A673 (cell line): ENCODE data around the gene TSPAN14. TPM values are rescaled to one million over a fixed set of nuclear protein-coding genes. Genes with fewer than 3 reads are reported as not detected.

Experiments used
- BruUV-seq: library from RNA; stranded (reverse); fragments of 400-500 nt; replicated peaks from 2 replicates; lab custom pipeline; 2021; lab: Mats Ljungman, UMichigan
- CTCF ChIA-PET: fragments of 300-600 bp; sonication (Branson Sonifier 250); formaldehyde crosslinking; loops from one replicate; lab custom pipeline; 2022; ENCODE audit warnings: antibody characterized with exemption; lab: Charles Lee
- POLR2A ChIA-PET: fragments of 300-600 bp; sonication (Branson Sonifier 250); formaldehyde crosslinking; loops from one replicate; lab custom pipeline; 2022; ENCODE audit warnings: antibody characterized with exemption; ENCODE audit not compliant: low non-redundant PET; lab: Charles Lee
- DNase-seq: peaks from one replicate; pipeline ENCODE4 v3.0.0-alpha.2; 2015; ENCODE audit warnings: low spot score
- H3K27ac ChIP-seq: fragments of 200-600 bp; sonication (generic); 2 replicates; pipeline ENCODE4 v1.5.1; 2016; ENCODE audit warnings: mixed run types, low read depth, mild to moderate bottlenecking, mixed read lengths, antibody characterized with exemption, low read length; ENCODE audit not compliant: poor library complexity, severe bottlenecking
- H3K27me3 ChIP-seq: fragments of 200-600 bp; sonication (generic); replicated peaks from 2 replicates; pipeline ENCODE4 v1.6.1; 2017; ENCODE audit warnings: mixed run types, low read depth, mild to moderate bottlenecking, mixed read lengths, antibody characterized with exemption, low read length; ENCODE audit not compliant: insufficient read depth, poor library complexity
- H3K36me3 ChIP-seq: fragments of 200-600 bp; sonication (generic); 2 replicates; pipeline ENCODE4 v1.6.1; 2016; ENCODE audit warnings: mixed run types, mild to moderate bottlenecking, mixed read lengths, antibody characterized with exemption, low read length; ENCODE audit not compliant: insufficient read depth, poor library complexity, severe bottlenecking
- H3K4me1 ChIP-seq: fragments of 200-600 bp; sonication (generic); 2 replicates; pipeline ENCODE4 v1.6.1; 2017; ENCODE audit warnings: mixed run types, mild to moderate bottlenecking, mixed read lengths, antibody characterized with exemption, low read length; ENCODE audit not compliant: insufficient read depth, poor library complexity, severe bottlenecking
- H3K4me3 ChIP-seq: fragments of 200-600 bp; sonication (generic); 2 replicates; pipeline ENCODE4 v1.5.1; 2016; ENCODE audit warnings: low read depth, mixed run types, mild to moderate bottlenecking, mixed read lengths, low read length; ENCODE audit not compliant: poor library complexity, severe bottlenecking
- H3K9me3 ChIP-seq: fragments of 200-600 bp; sonication (generic); 2 replicates; pipeline ENCODE4 v1.6.1; 2016; ENCODE audit warnings: mixed run types, low read depth, mild to moderate bottlenecking, mixed read lengths, antibody characterized with exemption, low read length; ENCODE audit not compliant: poor library complexity, severe bottlenecking
- EZH2 ChIP-seq: fragments of 200-600 bp; sonication (generic); IDR thresholded peaks from 2 replicates; pipeline ENCODE4 v1.6.1; 2017; ENCODE audit warnings: borderline replicate concordance, low read depth, mild to moderate bottlenecking, mixed read lengths, antibody characterized with exemption, low read length; ENCODE audit not compliant: poor library complexity, severe bottlenecking
- intact Hi-C: fragments of 100-400 bp; cut with micrococcal nuclease; formaldehyde crosslinking; loops from one replicate; pipeline ENCODE4 v1.10.0; 2022; ENCODE audit not compliant: unreplicated experiment
- total RNA-seq: library from RNA; stranded (reverse); gene quantifications from 2 replicates; pipeline ENCODE4 v1.2.3, GENCODE V29; 2021
- TF ChIP-seq, protein P1 (sequence below): fragments of 300-800, 200-600 bp; sonication (generic); conservative IDR thresholded peaks from 2 replicates; pipeline ENCODE4 v1.5.1; 2017; ENCODE audit warnings: low read depth, mild to moderate bottlenecking, antibody characterized with exemption, low read length, moderate library complexity, mixed read lengths

Gene TSPAN14
- total RNA-seq, 1 experiment from 2014 or later: 50.4 TPM

DNA sequence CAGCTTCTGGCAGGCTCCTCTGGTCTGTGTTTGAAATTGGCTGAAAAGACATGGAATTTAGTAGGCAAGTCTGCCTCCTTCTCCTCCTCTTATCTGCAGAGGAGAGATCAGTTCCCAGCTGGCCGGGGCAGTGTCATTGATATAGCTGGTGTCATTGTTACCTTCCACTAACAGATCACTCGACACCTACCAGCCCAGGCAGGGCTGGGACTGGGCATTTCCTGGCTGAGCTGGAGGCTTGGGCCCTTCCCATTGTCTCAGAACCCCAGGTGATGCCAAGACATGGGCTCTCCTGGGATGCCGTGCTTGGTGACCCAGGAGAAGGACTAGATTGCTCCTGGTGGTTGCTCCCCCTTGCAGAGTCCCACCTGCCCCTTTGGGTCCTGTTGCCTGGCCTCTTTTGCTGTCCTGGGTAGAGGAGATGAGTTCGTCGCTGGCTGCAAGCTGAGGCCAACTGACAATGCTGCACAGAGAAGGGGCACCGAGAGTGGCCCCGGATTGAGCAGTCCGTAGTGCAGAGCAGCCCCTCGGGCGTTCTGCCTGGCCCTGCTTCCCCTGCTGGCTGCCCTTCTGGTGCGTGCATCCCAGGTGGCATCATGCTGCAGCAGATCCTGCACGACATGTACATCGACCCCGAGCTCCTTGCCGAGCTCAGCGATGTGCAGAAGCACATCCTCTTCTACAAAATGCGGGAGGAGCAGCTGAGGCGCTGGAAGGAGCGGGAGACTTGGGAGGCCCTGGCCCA is 83.8 kb downstream of the TSPAN14 start, which contains the start of gene SH2D4B:
Gene SH2D4B, plus strand, starts transcription at position 167 of the 745 bp plus-strand sequence. Its CDS starts 430 bp downstream, at position 597.
- no TSS peak for BruUV-seq
- Histone ChIP-seq H3K4me1 (no peaks in the 10 kb centered on the region), H3K27me3 (no peaks in the 10 kb centered on the region), H3K36me3 (no peaks in the 10 kb centered on the region), H3K27ac (no peak within 1 kb of the TSS), H3K4me3 (no peak within 1 kb of the TSS), H3K9me3 (no peaks in the 10 kb centered on the region)
- CTCF ChIA-PET: no interaction called here
- intact Hi-C loops: no loop called here
- POLR2A ChIA-PET: no interaction called here
- TF ChIP-seq EZH2: no peak
- TF ChIP-seq, protein P1, sequence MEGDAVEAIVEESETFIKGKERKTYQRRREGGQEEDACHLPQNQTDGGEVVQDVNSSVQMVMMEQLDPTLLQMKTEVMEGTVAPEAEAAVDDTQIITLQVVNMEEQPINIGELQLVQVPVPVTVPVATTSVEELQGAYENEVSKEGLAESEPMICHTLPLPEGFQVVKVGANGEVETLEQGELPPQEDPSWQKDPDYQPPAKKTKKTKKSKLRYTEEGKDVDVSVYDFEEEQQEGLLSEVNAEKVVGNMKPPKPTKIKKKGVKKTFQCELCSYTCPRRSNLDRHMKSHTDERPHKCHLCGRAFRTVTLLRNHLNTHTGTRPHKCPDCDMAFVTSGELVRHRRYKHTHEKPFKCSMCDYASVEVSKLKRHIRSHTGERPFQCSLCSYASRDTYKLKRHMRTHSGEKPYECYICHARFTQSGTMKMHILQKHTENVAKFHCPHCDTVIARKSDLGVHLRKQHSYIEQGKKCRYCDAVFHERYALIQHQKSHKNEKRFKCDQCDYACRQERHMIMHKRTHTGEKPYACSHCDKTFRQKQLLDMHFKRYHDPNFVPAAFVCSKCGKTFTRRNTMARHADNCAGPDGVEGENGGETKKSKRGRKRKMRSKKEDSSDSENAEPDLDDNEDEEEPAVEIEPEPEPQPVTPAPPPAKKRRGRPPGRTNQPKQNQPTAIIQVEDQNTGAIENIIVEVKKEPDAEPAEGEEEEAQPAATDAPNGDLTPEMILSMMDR: no peak
- no peak for DNase-seq

DNA sequence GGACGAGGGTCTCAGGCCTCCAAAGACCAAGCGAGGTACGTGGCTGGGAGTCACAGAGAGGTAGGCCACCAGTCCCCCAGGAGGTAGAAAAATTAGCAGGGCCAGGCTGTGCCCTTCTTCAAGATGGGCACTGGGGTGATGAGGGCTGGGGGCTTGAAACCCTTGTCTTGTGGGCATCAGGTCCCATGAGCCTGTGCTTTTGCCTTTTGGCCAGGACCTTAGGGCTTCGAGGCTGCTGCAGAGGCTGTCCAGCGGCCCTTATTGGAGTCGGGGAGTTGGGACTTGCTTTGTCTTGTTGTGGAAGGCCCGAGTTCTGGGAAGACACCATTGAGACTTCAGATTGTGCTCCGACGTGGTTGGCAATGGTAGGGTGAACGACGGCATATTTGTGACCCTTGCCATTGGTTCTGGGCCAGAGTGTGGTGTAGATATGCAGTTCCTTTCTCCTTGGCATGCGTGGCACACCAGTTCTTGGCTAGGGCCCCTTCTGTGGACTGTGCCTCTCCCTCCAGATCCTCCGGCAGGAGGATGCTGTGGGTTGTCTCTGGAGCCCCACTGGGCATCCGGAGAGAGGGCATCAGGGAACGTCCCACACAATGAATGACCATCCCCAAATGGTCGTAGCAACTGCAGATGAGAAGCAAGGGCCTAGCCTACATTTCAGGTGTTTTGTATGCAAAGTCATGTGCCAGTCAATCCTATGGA is 84.5 kb downstream of the TSPAN14 start:
- no peaks in the 10 kb centered on the region for H3K36me3 ChIP-seq
- H3K27ac ChIP-seq: no peak overlapping the region
- H3K4me3 ChIP-seq: no peak overlapping the region
- ChIA-PET POLR2A (no interaction called here), CTCF (no interaction called here)
- TF ChIP-seq, protein P1: no peak
- no peak for TF ChIP-seq EZH2
- H3K9me3 ChIP-seq: no peaks in the 10 kb centered on the region
- no peaks in the 10 kb centered on the region for H3K4me1 ChIP-seq
- intact Hi-C loops: no loop called here
- H3K27me3 ChIP-seq: no peaks in the 10 kb centered on the region
- no peak for DNase-seq
- BruUV-seq: no TSS peak

DNA sequence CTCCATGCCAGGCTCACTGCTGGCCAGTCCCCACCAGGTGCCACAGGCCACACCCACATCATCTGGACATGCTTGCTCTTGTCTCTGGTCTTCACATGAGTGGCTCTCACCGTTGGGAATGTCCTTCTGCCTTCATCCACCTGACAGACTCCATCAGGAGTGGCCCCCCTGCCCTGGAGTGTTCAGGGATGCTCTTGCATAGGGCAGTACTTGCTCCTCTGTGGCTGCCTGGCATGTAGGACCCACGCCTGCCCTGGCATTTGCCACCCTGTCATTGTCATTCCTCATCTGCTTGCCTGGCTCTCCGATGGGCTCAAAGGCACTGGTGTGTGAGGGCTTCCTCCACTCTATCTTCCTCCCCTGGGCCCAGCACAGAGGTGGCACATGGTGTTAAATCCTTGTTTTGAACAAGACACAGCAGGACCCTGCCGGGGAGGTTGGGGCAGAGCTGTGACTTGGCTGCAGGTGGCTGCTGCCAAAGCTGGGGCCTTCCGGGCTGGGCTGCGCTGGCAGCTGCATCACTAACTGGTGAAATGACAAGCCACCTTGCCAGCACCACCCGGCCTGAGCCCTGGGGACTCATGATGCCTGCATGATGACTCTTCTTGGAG is 85.4 kb downstream of the TSPAN14 start:
- H3K4me1 ChIP-seq: no peaks in the 10 kb centered on the region
- no peak overlapping the region for H3K27ac ChIP-seq
- ChIA-PET CTCF (no interaction called here), POLR2A (no interaction called here)
- no TSS peak for BruUV-seq
- DNase-seq: no peak
- TF ChIP-seq, protein P1: no peak
- TF ChIP-seq EZH2: no peak
- H3K4me3 ChIP-seq: no peak overlapping the region
- H3K9me3 ChIP-seq: no peaks in the 10 kb centered on the region
- H3K36me3 ChIP-seq: no peaks in the 10 kb centered on the region
- intact Hi-C loops: no loop called here
- H3K27me3 ChIP-seq: no peaks in the 10 kb centered on the region
